GM19397 (cell line): ENCODE results near the gene CD68.

Source experiments
- ATAC-seq: cut with Tn5 transposase; IDR thresholded peaks from one replicate; pipeline ENCODE4 v1.9.1; 2021; ENCODE audit warnings: mild to moderate bottlenecking, moderate library complexity; ENCODE audit not compliant: unreplicated experiment

Gene CD68

DNA sequence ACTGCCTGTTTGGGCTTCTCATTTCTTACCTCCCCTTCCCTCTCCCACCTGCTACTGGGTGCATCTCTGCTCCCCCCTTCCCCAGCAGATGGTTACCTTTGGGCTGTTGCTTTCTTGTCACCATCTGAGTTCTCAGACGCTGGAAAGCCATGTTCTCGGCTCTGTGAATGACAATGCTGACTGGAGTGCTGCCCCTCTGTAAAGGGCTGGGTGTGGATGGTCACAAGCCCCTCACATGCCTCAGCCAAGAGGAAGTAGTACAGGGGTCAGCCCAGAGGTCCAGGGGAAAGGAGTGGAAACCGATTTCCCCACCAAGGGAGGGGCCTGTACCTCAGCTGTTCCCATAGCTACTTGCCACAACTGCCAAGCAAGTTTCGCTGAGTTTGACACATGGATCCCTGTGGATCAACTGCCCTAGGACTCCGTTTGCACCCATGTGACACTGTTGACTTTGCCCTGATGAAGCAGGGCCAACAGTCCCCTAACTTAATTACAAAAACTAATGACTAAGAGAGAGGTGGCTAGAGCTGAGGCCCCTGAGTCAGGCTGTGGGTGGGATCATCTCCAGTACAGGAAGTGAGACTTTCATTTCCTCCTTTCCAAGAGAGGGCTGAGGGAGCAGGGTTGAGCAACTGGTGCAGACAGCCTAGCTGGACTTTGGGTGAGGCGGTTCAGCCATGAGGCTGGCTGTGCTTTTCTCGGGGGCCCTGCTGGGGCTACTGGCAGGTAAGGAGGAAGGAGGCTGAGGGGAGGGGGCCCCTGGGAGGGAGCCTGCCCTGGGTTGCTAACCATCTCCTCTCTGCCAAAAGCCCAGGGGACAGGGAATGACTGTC, at the start of gene CD68:
TSS of gene CD68 (plus strand) at position 638 of the 833 bp plus-strand sequence. CDS start at position 678, 40 bp downstream.
- ATAC-seq: no peak

DNA sequence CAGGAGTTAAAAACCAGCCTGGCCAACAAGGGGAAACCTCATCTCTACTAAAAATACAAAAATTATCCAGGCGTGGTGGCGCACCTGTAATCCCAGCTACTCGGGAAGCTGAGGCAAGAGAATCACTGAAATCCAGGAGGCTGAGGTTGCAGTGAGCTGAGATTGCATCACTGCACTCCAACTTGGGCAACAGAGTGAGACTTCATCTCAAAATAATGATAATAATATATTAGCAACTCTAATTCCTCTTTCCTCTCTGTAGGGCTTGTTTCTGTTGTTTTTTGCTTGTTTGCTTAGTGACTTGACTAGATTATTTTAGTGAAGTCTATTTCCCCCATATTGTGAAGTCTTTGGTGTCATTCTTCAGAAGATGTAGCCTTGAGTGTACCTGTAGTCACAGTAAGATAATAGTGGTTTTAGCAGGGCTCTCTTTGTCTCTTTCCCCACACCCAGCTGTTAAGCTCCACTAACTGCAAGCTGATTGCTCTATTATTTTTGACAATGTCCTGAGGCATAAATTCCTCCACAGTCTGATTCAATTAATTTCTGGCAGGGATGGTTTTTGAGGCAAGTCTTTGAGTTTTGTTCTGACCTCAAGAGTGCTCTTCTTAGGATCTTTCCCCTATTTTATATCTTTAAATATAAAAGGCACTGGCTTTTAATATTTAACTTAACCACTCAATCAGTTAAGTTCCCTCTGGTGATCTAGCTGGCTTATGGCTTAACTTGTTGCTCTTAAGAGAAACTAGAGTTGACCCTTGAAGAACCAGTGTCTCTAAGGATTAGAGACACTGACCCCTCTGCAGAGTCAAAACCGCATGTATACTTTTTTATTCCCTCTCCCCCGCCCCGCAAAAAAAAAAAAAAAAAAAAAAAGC, 49.2 kb upstream of the CD68 start:
- ATAC-seq: no peak

GRCh38 chr17:7538050-7538449, 41.4 kb upstream of the CD68 start:
- ATAC-seq: no peak

- ATAC-seq: no peak
Measured at GRCh38 chr17:7538891-7539545, 40.4 kb upstream of the CD68 start.

DNA sequence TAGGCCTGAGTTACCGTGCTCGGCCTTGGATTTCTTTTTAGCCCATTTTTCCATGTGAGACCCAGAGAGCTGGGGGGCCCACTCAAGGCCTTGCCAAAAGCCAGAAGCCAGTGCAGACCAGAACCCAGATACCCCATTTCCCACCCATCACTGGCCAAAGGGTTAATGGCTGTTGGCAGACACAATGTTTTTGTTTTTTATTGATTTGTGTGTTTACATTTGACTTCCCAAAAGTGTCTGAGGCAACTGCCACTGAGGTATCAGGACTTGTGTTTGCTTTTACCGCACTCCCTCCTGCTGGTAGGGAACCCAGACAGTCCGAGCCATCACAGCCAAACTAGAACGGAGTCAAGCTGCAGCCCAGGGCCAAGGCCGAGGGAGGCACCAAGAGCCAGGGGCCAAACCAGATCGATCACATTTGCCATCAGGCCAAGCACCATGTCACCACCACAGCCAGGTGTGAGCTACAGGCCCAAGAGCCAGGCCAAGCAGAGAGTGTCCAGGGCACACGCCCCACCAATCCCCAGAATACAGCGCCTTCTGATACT, 38.3 kb upstream of the CD68 start:
- ATAC-seq: no peak

DNA sequence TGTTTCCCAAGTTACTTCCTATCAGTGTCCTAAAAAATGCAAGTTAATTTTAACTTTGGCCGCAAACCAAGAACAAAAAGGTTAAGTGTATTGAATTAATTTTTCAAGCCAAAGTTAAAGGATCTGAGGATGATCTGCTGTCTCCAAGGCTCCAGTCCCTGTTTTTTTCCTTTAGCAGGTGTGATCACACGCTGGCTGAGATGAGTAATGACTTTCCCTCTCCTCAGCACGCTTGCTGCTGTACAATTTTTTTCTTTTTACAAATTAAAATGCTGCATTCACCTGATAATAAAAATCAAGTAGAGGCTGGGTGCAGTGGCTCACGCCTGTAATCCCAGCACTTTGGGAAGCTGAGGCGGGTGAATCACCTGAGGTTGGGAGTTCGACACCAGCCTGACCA, 34.5 kb upstream of the CD68 start:
- ATAC-seq: no peak

DNA sequence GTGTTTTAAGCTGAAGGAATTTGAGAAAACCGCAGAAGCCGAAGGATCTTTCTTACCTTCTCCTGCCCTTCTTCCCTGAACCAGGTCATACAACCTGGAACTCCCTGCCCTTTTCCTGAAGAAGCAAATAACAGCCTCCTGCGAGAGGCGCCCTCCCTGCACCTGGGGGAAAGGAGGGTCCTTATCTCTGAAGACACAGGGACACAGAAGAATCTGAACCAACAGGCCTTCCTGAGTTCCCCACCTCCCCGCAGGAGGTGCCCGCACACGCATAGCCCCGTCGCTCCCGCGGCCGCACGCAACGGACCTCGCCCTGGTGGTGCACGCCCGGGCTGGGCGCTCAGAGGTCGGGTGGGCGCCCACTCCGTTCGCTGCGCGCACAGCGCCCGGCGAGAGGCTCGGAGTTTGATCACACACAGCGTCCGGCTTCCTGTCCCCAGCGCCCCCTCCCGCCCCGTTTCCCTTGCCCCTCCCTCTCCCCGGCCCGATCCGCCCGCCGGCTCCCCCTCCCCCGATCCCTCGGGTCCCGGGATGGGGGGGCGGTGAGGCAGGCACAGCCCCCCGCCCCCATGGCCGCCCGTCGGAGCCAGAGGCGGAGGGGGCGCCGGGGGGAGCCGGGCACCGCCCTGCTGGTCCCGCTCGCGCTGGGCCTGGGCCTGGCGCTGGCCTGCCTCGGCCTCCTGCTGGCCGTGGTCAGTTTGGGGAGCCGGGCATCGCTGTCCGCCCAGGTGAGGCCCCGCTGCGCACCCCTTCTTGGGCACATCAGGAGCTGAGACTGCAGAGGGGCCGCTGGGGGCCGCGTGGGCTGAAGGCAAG, 30.6 kb upstream of the CD68 start, which contains the start of gene TNFSF12:
TSS of gene TNFSF12 (plus strand) at position 474 of the 816 bp plus-strand sequence. CDS start at position 570, 96 bp downstream.
- ATAC-seq: no peak

DNA sequence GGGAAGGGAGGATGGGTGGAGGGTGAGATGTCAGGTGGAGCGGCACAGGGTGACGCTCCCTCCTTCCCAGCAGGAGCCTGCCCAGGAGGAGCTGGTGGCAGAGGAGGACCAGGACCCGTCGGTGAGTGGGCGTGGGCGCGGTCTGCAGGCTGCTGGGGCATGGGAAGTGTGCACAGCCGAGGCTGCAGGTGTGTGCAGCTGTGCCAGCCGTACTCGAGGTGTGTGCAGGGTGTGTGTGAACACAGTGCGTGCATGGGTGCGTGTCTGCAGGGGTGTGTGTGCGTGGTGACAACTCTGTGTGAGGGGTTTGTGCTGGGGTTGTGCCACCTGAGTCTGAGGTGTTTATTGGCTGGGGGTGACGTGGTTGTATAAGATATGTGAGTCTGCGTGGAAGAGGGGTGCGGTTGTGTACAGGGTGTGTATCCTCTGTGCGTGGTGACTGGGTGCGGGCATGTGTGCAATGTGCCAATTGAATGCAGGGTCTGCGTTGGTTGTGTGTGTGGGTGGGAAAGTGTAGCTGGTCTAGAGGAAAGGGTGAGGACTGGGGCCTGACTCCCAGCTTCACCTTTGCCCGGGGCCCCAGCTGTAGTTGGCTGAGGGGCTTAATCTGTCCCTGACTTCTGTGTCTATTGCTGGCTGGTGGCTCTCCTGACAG, 29.9 kb upstream of the CD68 start:
- no peak for ATAC-seq

GRCh38 chr17:7550344-7550743, 29.1 kb upstream of the CD68 start:
- ATAC-seq: no peak

DNA sequence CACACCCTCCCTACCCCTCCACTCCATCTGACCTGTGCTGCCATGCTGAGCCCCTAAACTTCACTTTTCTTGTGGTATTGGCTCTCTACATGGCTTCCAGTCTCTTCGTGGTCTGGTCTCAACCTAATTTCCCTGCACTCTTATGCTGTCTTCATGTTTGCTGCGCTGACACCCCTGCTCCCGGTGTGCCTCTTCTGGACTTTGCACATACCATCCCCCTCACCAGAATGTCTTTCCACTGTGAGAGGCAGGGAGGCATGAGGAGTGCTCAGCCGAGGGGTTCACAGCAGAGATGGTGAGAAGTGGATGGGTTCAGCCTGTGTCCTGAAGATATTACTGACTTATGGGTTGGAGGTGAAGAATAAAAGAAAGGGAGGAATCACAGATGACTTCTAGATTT, 28.0 kb upstream of the CD68 start:
- no peak for ATAC-seq

DNA sequence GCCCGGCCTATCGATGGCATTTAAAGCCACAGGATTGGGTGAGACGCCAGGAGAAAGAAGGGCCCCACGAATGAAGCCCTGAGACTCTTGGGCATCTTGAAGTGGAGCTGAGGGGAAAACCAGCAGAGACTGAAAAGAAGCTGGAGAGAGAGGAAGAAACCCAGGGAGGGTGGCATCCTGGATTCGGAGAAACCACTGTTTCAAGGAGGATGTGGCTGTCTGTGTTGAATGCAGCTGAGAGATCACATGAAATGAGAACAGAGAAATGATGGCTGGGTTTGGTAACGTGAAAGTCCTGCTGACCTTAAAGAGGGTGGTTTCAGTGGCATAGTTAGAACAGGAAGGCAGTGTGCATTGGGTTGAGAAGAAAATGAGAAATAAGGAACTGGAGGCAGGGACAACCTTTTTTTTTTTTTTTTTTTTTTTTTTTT, 26.8 kb upstream of the CD68 start:
- ATAC-seq: no peak

GRCh38 chr17:7553356-7553755, 26.1 kb upstream of the CD68 start:
- ATAC-seq: no peak

- ATAC-seq: no peak
Measured at GRCh38 chr17:7555320-7555948, 24.0 kb upstream of the CD68 start.

- no peak for ATAC-seq
Measured at GRCh38 chr17:7556627-7557026, 22.8 kb upstream of the CD68 start.

DNA sequence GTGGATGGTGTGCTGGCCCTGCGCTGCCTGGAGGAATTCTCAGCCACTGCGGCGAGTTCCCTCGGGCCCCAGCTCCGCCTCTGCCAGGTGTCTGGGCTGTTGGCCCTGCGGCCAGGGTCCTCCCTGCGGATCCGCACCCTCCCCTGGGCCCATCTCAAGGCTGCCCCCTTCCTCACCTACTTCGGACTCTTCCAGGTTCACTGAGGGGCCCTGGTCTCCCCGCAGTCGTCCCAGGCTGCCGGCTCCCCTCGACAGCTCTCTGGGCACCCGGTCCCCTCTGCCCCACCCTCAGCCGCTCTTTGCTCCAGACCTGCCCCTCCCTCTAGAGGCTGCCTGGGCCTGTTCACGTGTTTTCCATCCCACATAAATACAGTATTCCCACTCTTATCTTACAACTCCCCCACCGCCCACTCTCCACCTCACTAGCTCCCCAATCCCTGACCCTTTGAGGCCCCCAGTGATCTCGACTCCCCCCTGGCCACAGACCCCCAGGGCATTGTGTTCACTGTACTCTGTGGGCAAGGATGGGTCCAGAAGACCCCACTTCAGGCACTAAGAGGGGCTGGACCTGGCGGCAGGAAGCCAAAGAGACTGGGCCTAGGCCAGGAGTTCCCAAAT, 22.2 kb upstream of the CD68 start:
- no peak for ATAC-seq

GRCh38 chr17:7557775-7558543, 21.5 kb upstream of the CD68 start:
- ATAC-seq: no peak

- no peak for ATAC-seq
Measured at GRCh38 chr17:7558544-7559319, 20.7 kb upstream of the CD68 start, which contains the start of gene TNFSF13. TNFSF13 (plus strand) TSS chr17:7558750; CDS start chr17:7559040, 290 bp downstream.
